H9 (cell line): Measurements from ENCODE around the gene TMEM163. TPM values are rescaled to one million over a fixed set of nuclear protein-coding genes. Genes with fewer than 3 reads are reported as not detected.

Experiments
- DNase-seq: peaks from one replicate; pipeline ENCODE4 v3.0.0-alpha.2; 2017
- H2AFZ ChIP-seq: one replicate; pipeline ENCODE4 v1.6.1; 2013; ENCODE audit warnings: mild to moderate bottlenecking, low read length, control low read depth, moderate library complexity
- H2AK5ac ChIP-seq: 2 replicates; pipeline ENCODE4 v1.6.1; 2013; ENCODE audit warnings: low read length, control low read depth, mixed read lengths; ENCODE audit not compliant: insufficient read length
- H2BK120ac ChIP-seq: one replicate; pipeline ENCODE4 v1.6.1; 2013; ENCODE audit warnings: low read depth, mild to moderate bottlenecking, low read length, control low read depth, inconsistent platforms; ENCODE audit not compliant: poor library complexity, severe bottlenecking
- H2BK12ac ChIP-seq: 2 replicates; pipeline ENCODE4 v1.6.1; 2013; ENCODE audit warnings: low read length, control low read depth, mixed read lengths, low read depth; ENCODE audit not compliant: insufficient read length
- H2BK15ac ChIP-seq: 2 replicates; pipeline ENCODE4 v1.6.1; 2013; ENCODE audit warnings: low read depth, low read length, control low read depth
- H2BK20ac ChIP-seq: one replicate; pipeline ENCODE4 v1.6.1; 2013; ENCODE audit warnings: low read depth, mild to moderate bottlenecking, low read length, control low read depth, inconsistent platforms; ENCODE audit not compliant: poor library complexity, severe bottlenecking
- H2BK5ac ChIP-seq: 2 replicates; pipeline ENCODE4 v1.6.1; 2013; ENCODE audit warnings: low read length, control low read depth, mixed read lengths; ENCODE audit not compliant: insufficient read length
- H3K14ac ChIP-seq: 2 replicates; pipeline ENCODE4 v1.6.1; 2013; ENCODE audit warnings: low read length, control low read depth; ENCODE audit not compliant: insufficient read depth
- H3K18ac ChIP-seq: 2 replicates; pipeline ENCODE4 v1.6.1; 2013; ENCODE audit warnings: low read depth, mild to moderate bottlenecking, mixed read lengths, low read length, control low read depth; ENCODE audit not compliant: insufficient read length
- H3K23ac ChIP-seq: 2 replicates; pipeline ENCODE4 v1.6.1; 2013; ENCODE audit warnings: low read length, control low read depth, mixed read lengths, low read depth; ENCODE audit not compliant: insufficient read length
- H3K23me2 ChIP-seq: 2 replicates; pipeline ENCODE4 v1.6.1; 2013; ENCODE audit warnings: low read depth, mild to moderate bottlenecking, mixed read lengths, low read length, control low read depth; ENCODE audit not compliant: insufficient read length, poor library complexity, severe bottlenecking
- H3K27ac ChIP-seq: 2 replicates; pipeline ENCODE4 v1.5.1; 2013; ENCODE audit warnings: low read length, control low read depth, mixed read lengths, low read depth; ENCODE audit not compliant: insufficient read length
- H3K27me3 ChIP-seq: 2 replicates; pipeline ENCODE4 v1.6.1; 2013; ENCODE audit warnings: low read length, control low read depth, inconsistent platforms; ENCODE audit not compliant: insufficient read depth
- H3K4ac ChIP-seq: 2 replicates; pipeline ENCODE4 v1.6.1; 2013; ENCODE audit warnings: low read depth, mild to moderate bottlenecking, control low read depth, inconsistent platforms, low read length, moderate library complexity
- H3K4me1 ChIP-seq: 2 replicates; pipeline ENCODE4 v1.6.1; 2013; ENCODE audit warnings: low read length, control low read depth, inconsistent platforms; ENCODE audit not compliant: insufficient read depth
- H3K4me2 ChIP-seq: 2 replicates; pipeline ENCODE4 v1.6.1; 2013; ENCODE audit warnings: low read length, control low read depth, mixed read lengths; ENCODE audit not compliant: insufficient read length, insufficient read depth
- H3K56ac ChIP-seq: 2 replicates; pipeline ENCODE4 v1.6.1; 2013; ENCODE audit warnings: low read depth, mild to moderate bottlenecking, mixed read lengths, low read length, control low read depth; ENCODE audit not compliant: insufficient read length
- H3K79me1 ChIP-seq: 2 replicates; pipeline ENCODE4 v1.6.1; 2013; ENCODE audit warnings: low read depth, mild to moderate bottlenecking, moderate library complexity, low read length, control low read depth, inconsistent platforms; ENCODE audit not compliant: insufficient read depth, poor library complexity, severe bottlenecking
- H3K79me2 ChIP-seq: 2 replicates; pipeline ENCODE4 v1.6.1; 2013; ENCODE audit warnings: low read length, control low read depth, inconsistent platforms; ENCODE audit not compliant: insufficient read depth
- H3K9ac ChIP-seq: 2 replicates; pipeline ENCODE4 v1.6.1; 2013; ENCODE audit warnings: low read length, control low read depth, mixed read lengths; ENCODE audit not compliant: insufficient read length; ENCODE audit errors: extremely low read depth
- H3K9me3 ChIP-seq: one replicate; pipeline ENCODE4 v1.6.1; 2013; ENCODE audit warnings: low read depth, low read length, inconsistent platforms; ENCODE audit not compliant: control insufficient read depth
- H3T11ph ChIP-seq: one replicate; pipeline ENCODE4 v1.6.1; 2013; ENCODE audit warnings: mild to moderate bottlenecking, low read length, control low read depth, inconsistent platforms
- H4K20me1 ChIP-seq: one replicate; pipeline ENCODE4 v1.6.1; 2013; ENCODE audit not compliant: control insufficient read depth, insufficient read length, insufficient read depth
- H4K5ac ChIP-seq: 2 replicates; pipeline ENCODE4 v1.6.1; 2013; ENCODE audit warnings: low read depth, mild to moderate bottlenecking, mixed read lengths, low read length, control low read depth; ENCODE audit not compliant: insufficient read length
- H4K8ac ChIP-seq: replicated peaks from 2 replicates; pipeline ENCODE4 v1.6.1; 2013; ENCODE audit warnings: low read length, control low read depth, mixed read lengths, low read depth; ENCODE audit not compliant: insufficient read length
- H4K91ac ChIP-seq: 2 replicates; pipeline ENCODE4 v1.6.1; 2013; ENCODE audit warnings: low read depth, mild to moderate bottlenecking, moderate library complexity, mixed read lengths, low read length, control low read depth; ENCODE audit not compliant: insufficient read length
- H3K27ac Mint-ChIP-seq, 3 experiments: 2 replicates in 2 of 3; 3 replicates in 1 of 3; pipeline ENCODE4 v1.8.0; 2020 to 2021; ENCODE audit warnings: mixed read lengths in 3 of 3, mild to moderate bottlenecking in 1 of 3, moderate library complexity in 1 of 3
- H3K27me3 Mint-ChIP-seq: 2 replicates; pipeline ENCODE4 v1.8.0; 2021; ENCODE audit warnings: low read depth, mild to moderate bottlenecking, moderate library complexity, mixed read lengths
- H3K36me3 Mint-ChIP-seq, 3 experiments: 2 replicates in 2 of 3; 3 replicates in 1 of 3; pipeline ENCODE4 v1.8.0; 2020 to 2021; ENCODE audit warnings: low read depth in 3 of 3, mixed read lengths in 3 of 3; ENCODE audit not compliant: insufficient read depth in 1 of 3
- H3K4me1 Mint-ChIP-seq, 2 experiments: 2 replicates each; pipeline ENCODE4 v1.8.0; 2020; ENCODE audit warnings: mixed read lengths in 2 of 2
- H3K4me3 Mint-ChIP-seq, 2 experiments: 2 replicates in 1 of 2; 3 replicates in 1 of 2; pipeline ENCODE4 v1.8.0; 2020 to 2021; ENCODE audit warnings: mild to moderate bottlenecking in 2 of 2, mixed read lengths in 2 of 2, moderate library complexity in 1 of 2
- H3K9me3 Mint-ChIP-seq, 2 experiments: 2 replicates in 1 of 2; 3 replicates in 1 of 2; pipeline ENCODE4 v1.8.0; 2020; ENCODE audit warnings: mild to moderate bottlenecking in 2 of 2, mixed read lengths in 2 of 2, moderate library complexity in 1 of 2
- WGBS: extraction: QIAGEN DNeasy Blood & Tissue Kit; methylation state at CpG from one replicate; pipeline ENCODE4 v1.1.7; 2013; ENCODE audit warnings: missing lambda C conversion rate, low lambda C conversion rate, mixed read lengths; ENCODE audit not compliant: insufficient read length; ENCODE audit errors: extremely low coverage; 5-methylcytosine and 5-hydroxymethylcytosine counted together
- total RNA-seq: library from RNA; stranded (reverse); gene quantifications from 2 replicates; pipeline ENCODE4 v1.2.1, GENCODE V29; 2021
- TF ChIP-seq, protein P1 (sequence below): fragments of 200-600 bp; sonication (generic); conservative IDR thresholded peaks from 3 replicates; pipeline ENCODE4 v1.8.0; 2021; ENCODE audit warnings: antibody characterized with exemption, mild to moderate bottlenecking

The TMEM163 gene
- total RNA-seq, 1 experiment from 2014 or later, result 0.39 TPM

DNA sequence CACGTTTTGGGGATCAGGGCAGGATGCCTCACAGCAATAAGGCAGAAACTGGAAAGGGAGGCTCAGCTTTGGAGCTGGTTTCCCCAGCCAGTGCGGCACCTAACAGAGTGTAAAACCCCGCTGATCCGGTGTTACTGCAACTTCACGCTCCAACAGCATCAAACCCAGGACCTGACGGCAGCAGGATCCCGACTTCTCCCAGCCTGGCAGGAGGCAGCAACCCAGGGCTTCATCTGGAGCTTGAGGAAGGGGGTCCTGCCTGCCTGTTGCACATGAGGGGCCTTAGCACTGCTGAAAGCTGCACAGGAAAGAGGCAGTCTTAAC, 255.1 kb downstream of the TMEM163 start:
- DNase-seq, result no peak
- no peak overlapping the region for H2BK12ac ChIP-seq
- no peak overlapping the region for H2BK120ac ChIP-seq
- Mint-ChIP-seq H3K4me1 (peaks cover 4 to 6% of the 10 kb centered on the region in 2 experiments; a peak in 3 of 4 replicates), H3K9me3 (no peaks in the 10 kb centered on the region), H3K27ac (no peak overlapping the region), H3K27me3 (peaks cover 4% of the 10 kb centered on the region), H3K4me3 (no peak overlapping the region), H3K36me3 (no peaks in the 10 kb centered on the region)
- H2BK5ac ChIP-seq, result no peak overlapping the region
- H3K27me3 ChIP-seq, result no peaks in the 10 kb centered on the region
- H2BK20ac ChIP-seq, result no peak overlapping the region
- no peaks in the 10 kb centered on the region for H3K79me2 ChIP-seq
- H3K14ac ChIP-seq, result peak overlapping the region; percentile 31; the same call in 1 of the 2 replicates
- no peak overlapping the region for H2AK5ac ChIP-seq
- H2AFZ ChIP-seq, result no peak overlapping the region
- no peak overlapping the region for H3T11ph ChIP-seq
- no peak overlapping the region for H3K4ac ChIP-seq
- no peaks in the 10 kb centered on the region for H3K23me2 ChIP-seq
- H3K23ac ChIP-seq, result no peak overlapping the region
- H4K20me1 ChIP-seq, result no peaks in the 10 kb centered on the region
- no peak overlapping the region for H3K9ac ChIP-seq
- H3K18ac ChIP-seq, result no peak overlapping the region
- no peak overlapping the region for H3K27ac ChIP-seq
- no peak overlapping the region for H2BK15ac ChIP-seq
- TF ChIP-seq, protein P1, sequence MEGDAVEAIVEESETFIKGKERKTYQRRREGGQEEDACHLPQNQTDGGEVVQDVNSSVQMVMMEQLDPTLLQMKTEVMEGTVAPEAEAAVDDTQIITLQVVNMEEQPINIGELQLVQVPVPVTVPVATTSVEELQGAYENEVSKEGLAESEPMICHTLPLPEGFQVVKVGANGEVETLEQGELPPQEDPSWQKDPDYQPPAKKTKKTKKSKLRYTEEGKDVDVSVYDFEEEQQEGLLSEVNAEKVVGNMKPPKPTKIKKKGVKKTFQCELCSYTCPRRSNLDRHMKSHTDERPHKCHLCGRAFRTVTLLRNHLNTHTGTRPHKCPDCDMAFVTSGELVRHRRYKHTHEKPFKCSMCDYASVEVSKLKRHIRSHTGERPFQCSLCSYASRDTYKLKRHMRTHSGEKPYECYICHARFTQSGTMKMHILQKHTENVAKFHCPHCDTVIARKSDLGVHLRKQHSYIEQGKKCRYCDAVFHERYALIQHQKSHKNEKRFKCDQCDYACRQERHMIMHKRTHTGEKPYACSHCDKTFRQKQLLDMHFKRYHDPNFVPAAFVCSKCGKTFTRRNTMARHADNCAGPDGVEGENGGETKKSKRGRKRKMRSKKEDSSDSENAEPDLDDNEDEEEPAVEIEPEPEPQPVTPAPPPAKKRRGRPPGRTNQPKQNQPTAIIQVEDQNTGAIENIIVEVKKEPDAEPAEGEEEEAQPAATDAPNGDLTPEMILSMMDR, result no peak
- H3K79me1 ChIP-seq, result no peaks in the 10 kb centered on the region
- H4K91ac ChIP-seq, result no peak overlapping the region
- no peak overlapping the region for H3K56ac ChIP-seq
- WGBS, result no CpG with 5 or more reads among the region's 7 CpGs
- no peaks in the 10 kb centered on the region for H3K9me3 ChIP-seq
- H3K4me2 ChIP-seq, result no peak overlapping the region
- H3K4me1 ChIP-seq, result no peaks in the 10 kb centered on the region
- H4K5ac ChIP-seq, result no peak overlapping the region
- no peak overlapping the region for H4K8ac ChIP-seq
